GM08714 (cell line): Measurements from ENCODE around the gene POLQ.
"Not testable (repeated sequence)": the region's sequence is repeated elsewhere in the genome, so short reads cannot be mapped to it uniquely, and the experiment has no call there.

Experiments
- H3K4me3 ChIP-seq: fragments of 200-500 bp; sonication (Bioruptor generic); 2 replicates; pipeline ENCODE4 v1.5.1; 2014; ENCODE audit warnings: mild to moderate bottlenecking, low read length, inconsistent platforms
- ZNF274 ChIP-seq: IDR thresholded peaks from 2 replicates; pipeline ENCODE4 v1.6.1; 2012; ENCODE audit warnings: mild to moderate bottlenecking, low read depth, low read length

POLQ gene

DNA sequence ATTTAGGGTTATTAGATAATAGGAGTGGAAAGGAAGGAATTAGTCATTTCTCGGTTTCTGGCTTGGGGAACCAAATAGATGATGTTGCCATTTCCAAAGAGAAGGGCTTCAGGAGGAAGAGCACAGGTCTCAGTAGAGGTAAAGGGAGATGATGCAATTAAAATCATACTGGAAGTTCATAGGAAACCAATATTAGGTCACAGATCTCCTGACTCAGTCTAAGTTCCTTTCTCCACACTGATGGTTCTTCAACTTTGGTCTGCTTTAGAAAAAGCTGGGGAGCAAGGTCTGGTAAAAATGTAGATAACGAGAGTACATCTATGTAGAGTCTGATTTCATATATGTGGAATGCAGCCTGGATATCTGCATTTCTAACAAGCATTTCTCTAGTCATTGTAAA, 130.9 kb downstream of the POLQ start:
- TF ChIP-seq ZNF274, result no peak
- H3K4me3 ChIP-seq, result no peak overlapping the region

DNA sequence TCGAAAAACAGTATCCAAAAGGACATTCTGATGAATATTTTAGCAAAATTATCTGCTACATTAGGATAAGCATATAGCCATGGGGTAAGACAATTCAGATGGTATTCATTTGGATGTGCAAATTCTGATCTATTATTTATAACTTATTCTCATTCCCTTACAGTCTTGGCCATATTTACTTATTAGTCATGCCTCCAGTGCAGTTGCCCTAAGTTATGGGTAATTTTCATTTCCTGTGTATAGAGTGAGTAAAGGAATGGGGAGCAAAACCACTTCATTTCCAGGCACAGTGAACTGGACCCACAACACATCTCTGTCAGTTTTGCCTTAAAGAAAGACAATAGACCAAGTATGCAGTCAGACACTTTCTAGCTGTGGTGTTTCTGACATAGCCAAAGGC, 134.3 kb downstream of the POLQ start:
- no peak for TF ChIP-seq ZNF274
- H3K4me3 ChIP-seq, result no peak overlapping the region

DNA sequence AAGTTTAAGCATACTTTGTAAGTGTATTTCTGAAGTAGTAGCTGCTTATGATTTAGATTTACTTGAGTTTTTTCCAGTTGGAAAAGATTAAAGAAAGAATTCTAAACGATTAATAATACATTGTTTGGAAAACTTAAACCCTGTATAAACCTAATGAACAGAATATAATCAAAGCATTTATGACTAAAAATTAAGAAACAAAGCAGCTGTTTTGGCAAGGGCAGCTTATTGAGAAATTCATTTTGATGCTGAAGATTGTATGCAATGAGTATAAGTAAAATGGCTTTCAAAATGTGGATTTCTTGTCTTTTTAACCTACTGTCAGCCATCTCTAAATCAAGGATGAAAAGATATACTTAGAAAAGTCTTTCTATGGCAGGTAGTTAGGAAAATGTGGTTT, 140.2 kb downstream of the POLQ start:
- H3K4me3 ChIP-seq, result no peak overlapping the region
- TF ChIP-seq ZNF274, result no peak

DNA sequence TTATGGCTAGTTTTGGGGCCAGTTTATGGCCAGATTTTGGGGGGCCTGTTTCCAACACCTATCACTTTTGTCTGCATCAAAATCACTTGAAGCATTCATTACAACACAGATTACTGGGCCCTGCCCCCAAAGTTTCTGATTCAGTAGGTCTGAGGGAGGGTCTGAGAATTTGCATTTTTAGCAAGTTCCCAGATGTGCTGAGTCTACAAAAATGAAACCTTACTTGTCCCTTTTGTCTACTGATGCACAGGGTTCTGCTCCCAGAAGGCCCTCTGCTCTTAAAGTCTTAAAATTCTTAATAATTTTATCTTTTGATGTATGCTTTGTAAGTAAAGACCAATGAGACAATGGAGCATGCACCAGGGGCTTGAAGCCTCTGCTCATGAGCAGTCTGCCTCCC, 146.0 kb downstream of the POLQ start:
- H3K4me3 ChIP-seq, result no peak overlapping the region

DNA sequence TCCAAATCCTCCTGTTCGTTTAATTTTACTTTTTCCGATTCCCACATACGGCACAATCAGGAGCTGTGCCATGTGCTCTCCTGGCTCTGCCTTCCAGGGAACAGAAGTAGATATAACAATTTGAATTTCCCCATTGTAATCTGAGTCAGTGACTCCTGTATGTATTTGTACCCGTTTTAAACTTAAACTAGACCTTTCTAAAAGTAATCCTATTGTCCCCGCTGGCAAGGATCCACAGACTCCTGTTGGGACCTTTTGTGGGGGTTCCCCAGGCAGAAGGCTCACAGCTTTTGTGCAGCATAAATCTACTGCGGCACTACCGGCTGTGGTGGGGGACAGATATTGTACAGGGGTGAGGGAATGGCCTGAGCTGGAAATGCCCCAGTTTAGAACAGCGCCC, 147.7 kb downstream of the POLQ start:
- H3K4me3 ChIP-seq, result not testable (repeated sequence)

More for the DNA sequence above, 146.0 kb downstream of the POLQ start:
- TF ChIP-seq ZNF274, result no peak

DNA sequence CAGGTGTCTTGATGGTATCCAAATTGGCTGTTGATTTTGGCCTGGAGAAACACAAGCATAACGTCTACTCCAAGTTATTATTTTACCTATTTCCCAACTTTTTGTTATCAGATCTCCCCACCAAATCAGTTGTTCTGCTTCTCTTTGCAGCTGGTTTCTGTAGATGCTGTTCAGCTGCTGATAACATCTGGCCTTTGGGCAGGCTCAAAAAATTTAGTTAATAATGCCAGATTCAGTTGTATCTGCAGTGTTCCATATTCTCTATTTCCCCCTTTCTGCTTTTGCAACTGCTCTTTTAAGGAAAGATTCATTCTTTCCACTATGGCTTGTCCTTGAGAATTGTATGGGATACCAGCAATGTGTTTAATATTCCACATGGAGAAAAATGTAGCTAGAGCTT, 149.8 kb downstream of the POLQ start:
- H3K4me3 ChIP-seq, result not testable (repeated sequence)

- not testable (repeated sequence) for H3K4me3 ChIP-seq
Measured at GRCh38 chr3:121388308-121388707, 157.5 kb downstream of the POLQ start.
